Liver (tissue), 9 donors: ENCODE results near the gene XYLB. TPM values are rescaled to one million over a fixed set of nuclear protein-coding genes. Genes with fewer than 3 reads are reported as not detected.

Experiments
- DNase-seq: peaks from one replicate; pipeline ENCODE4 v3.0.0-alpha.2; 2017; ENCODE audit warnings: low spot score
- H3K27ac ChIP-seq, 2 donors: one replicate each; pipeline ENCODE4 v1.7.0; 2013; ENCODE audit warnings: inconsistent platforms in 2 of 2, low read length in 2 of 2, control low read depth in 1 of 2, low read depth in 1 of 2, mild to moderate bottlenecking in 1 of 2
- H3K27me3 ChIP-seq, 4 donors: one replicate each; pipeline versions ENCODE4 v1.6.1 to v1.7.0; 2013; ENCODE audit warnings: low read length in 3 of 4, inconsistent platforms in 1 of 4, mild to moderate bottlenecking in 1 of 4, moderate library complexity in 1 of 4; ENCODE audit not compliant: control insufficient read depth in 4 of 4, insufficient read depth in 4 of 4
- H3K36me3 ChIP-seq, 4 donors: one replicate each; pipeline versions ENCODE4 v1.6.1 to v1.7.0; 2013; ENCODE audit warnings: low read length in 3 of 4, mild to moderate bottlenecking in 3 of 4, low read depth in 1 of 4, moderate library complexity in 1 of 4; ENCODE audit not compliant: control insufficient read depth in 4 of 4, insufficient read depth in 3 of 4
- H3K4me1 ChIP-seq, 4 donors: one replicate each; pipeline versions ENCODE4 v1.6.1 to v1.7.0; 2013; ENCODE audit warnings: low read length in 3 of 4, mild to moderate bottlenecking in 3 of 4, moderate library complexity in 1 of 4; ENCODE audit not compliant: control insufficient read depth in 4 of 4, insufficient read depth in 4 of 4
- H3K4me3 ChIP-seq, 3 donors: one replicate each; pipeline versions ENCODE4 v1.6.1 to v1.7.0; 2013; ENCODE audit warnings: low read length in 3 of 3, control low read depth in 1 of 3, low read depth in 1 of 3, mild to moderate bottlenecking in 1 of 3
- H3K9ac ChIP-seq, 2 donors: one replicate each; pipeline ENCODE4 v1.7.0; 2013; ENCODE audit warnings: low read length in 2 of 2, mild to moderate bottlenecking in 2 of 2, moderate library complexity in 2 of 2, control low read depth in 1 of 2, low read depth in 1 of 2
- H3K9me3 ChIP-seq, 4 donors: one replicate each; pipeline versions ENCODE4 v1.6.1 to v1.7.0; 2013; ENCODE audit warnings: low read length in 3 of 4; ENCODE audit not compliant: control insufficient read depth in 4 of 4
- ATF3 ChIP-seq: IDR thresholded peaks from 2 replicates; pipeline ENCODE4 v1.6.1; 2016; ENCODE audit warnings: antibody characterized with exemption
- CTCF ChIP-seq: fragments of 150-350 bp; IDR thresholded peaks from 2 replicates; pipeline ENCODE4 v1.5.1; 2017; ENCODE audit warnings: improper control_type of control experiment, low read depth, low read length; ENCODE audit not compliant: missing input control
- EGR1 ChIP-seq, 2 donors: IDR thresholded peaks; 2 replicates each; pipeline ENCODE4 v1.6.1; 2016 to 2018; ENCODE audit warnings: antibody characterized with exemption in 2 of 2, low read depth in 2 of 2
- FOXA1 ChIP-seq: IDR thresholded peaks from 2 replicates; pipeline ENCODE4 v1.6.1; 2016; ENCODE audit warnings: antibody characterized with exemption
- FOXA2 ChIP-seq: IDR thresholded peaks from 2 replicates; pipeline ENCODE4 v1.6.1; 2016; ENCODE audit warnings: antibody characterized with exemption
- GABPA ChIP-seq, 2 donors: IDR thresholded peaks in 1 of 2; conservative IDR thresholded peaks in 1 of 2; 2 replicates each; pipeline ENCODE4 v1.6.1; 2016; ENCODE audit warnings: antibody characterized with exemption in 2 of 2, mild to moderate bottlenecking in 1 of 2, moderate library complexity in 1 of 2
- HNF4G ChIP-seq: IDR thresholded peaks from 2 replicates; pipeline ENCODE4 v1.6.1; 2016; ENCODE audit warnings: antibody characterized with exemption
- JUND ChIP-seq, 2 donors: IDR thresholded peaks; 2 replicates each; pipeline ENCODE4 v1.6.1; 2016; ENCODE audit warnings: antibody characterized with exemption in 2 of 2
- MAX ChIP-seq: IDR thresholded peaks from 2 replicates; pipeline ENCODE4 v1.6.1; 2016; ENCODE audit warnings: antibody characterized with exemption
- RAD21 ChIP-seq, 2 donors: IDR thresholded peaks; 2 replicates each; pipeline ENCODE4 v1.6.1; 2016; ENCODE audit warnings: antibody characterized with exemption in 2 of 2, mild to moderate bottlenecking in 2 of 2
- REST ChIP-seq: IDR thresholded peaks from 2 replicates; pipeline ENCODE4 v1.6.1; 2016; ENCODE audit warnings: antibody characterized with exemption, mild to moderate bottlenecking
- RXRA ChIP-seq, 2 donors: IDR thresholded peaks; 2 replicates each; pipeline ENCODE4 v1.6.1; 2017 to 2018; ENCODE audit warnings: antibody characterized with exemption in 2 of 2, mild to moderate bottlenecking in 1 of 2
- SP1 ChIP-seq: IDR thresholded peaks from 2 replicates; pipeline ENCODE4 v1.6.1; 2018; ENCODE audit warnings: antibody characterized with exemption, mild to moderate bottlenecking
- TAF1 ChIP-seq: conservative IDR thresholded peaks from 2 replicates; pipeline ENCODE4 v1.6.1; 2016; ENCODE audit warnings: antibody characterized with exemption, mild to moderate bottlenecking
- YY1 ChIP-seq: IDR thresholded peaks from 2 replicates; pipeline ENCODE4 v1.6.1; 2016; ENCODE audit warnings: antibody characterized with exemption, mild to moderate bottlenecking
- ZBTB33 ChIP-seq: IDR thresholded peaks from 2 replicates; pipeline ENCODE4 v1.6.1; 2016; ENCODE audit warnings: antibody characterized with exemption
- WGBS: extraction: QIAGEN DNeasy Blood & Tissue Kit; methylation state at CpG from one replicate; pipeline ENCODE4 v1.1.7; 2013; 5-methylcytosine and 5-hydroxymethylcytosine counted together
- polyA plus RNA-seq, 2 donors: library from polyadenylated mRNA; stranded (reverse) in 1 of 2; unstranded in 1 of 2; fragments of 200-250 nt in 1 of 2; fragments of >200 nt in 1 of 2; fragmentation: Nextera tagmentation in 1 of 2; extraction: Ambion mirVana in 1 of 2; gene quantifications; one replicate each; pipeline versions ENCODE4 v1.2.1 to v1.2.3, GENCODE V29; 2013 to 2015
- total RNA-seq, 2 donors: library from RNA; depleted of rRNA; stranded (reverse); fragments of >200 nt; gene quantifications; one replicate each; pipeline ENCODE4 v1.2.3, GENCODE V29; 2014
- donor health status: healthy.
- donor health status: healthy.
- donor health status: healthy.
- donor health status: healthy.
- donor health status: healthy.

The XYLB gene
- total and polyA plus RNA-seq, 4 donors, result 14.2 to 51.5 (median 18.0) TPM

GRCh38 chr3:38362825-38363224, 16.2 kb downstream of the XYLB start:
- Histone ChIP-seq H3K27me3 (no peaks in the 10 kb centered on the region), H3K4me3 (no peak overlapping the region), H3K4me1 (no peaks in the 10 kb centered on the region), H3K9me3 (no peaks in the 10 kb centered on the region), H3K36me3 (peaks cover 12 to 67% (median 56%) of the 10 kb centered on the region in 4 donors), H3K27ac (no peak overlapping the region), H3K9ac (no peak overlapping the region)
- no peak for TF ChIP-seq GABPA (IDR thresholded peaks at IDR 0.05 in 1 of 2, conservative IDR thresholded peaks at IDR 0.05 in 1 of 2)
- TF ChIP-seq EGR1 (IDR thresholded peaks at IDR 0.05; ENCODE audit: low read depth in 2 of 2), result no peak
- no peak for TF ChIP-seq JUND (IDR thresholded peaks at IDR 0.05)
- no peak for TF ChIP-seq FOXA1
- no peak for TF ChIP-seq CTCF
- no peak for DNase-seq
- 95% methylated on average over 9 of the region's 9 CpGs for WGBS

GRCh38 chr3:38364721-38365400, 18.3 kb downstream of the XYLB start:
- Histone ChIP-seq H3K4me1 (no peaks in the 10 kb centered on the region), H3K27ac (no peak overlapping the region), H3K9me3 (no peaks in the 10 kb centered on the region), H3K27me3 (no peaks in the 10 kb centered on the region), H3K4me3 (no peak overlapping the region), H3K9ac (no peak overlapping the region), H3K36me3 (peaks cover 18 to 85% (median 66%) of the 10 kb centered on the region in 4 donors)
- TF ChIP-seq RXRA (IDR thresholded peaks at IDR 0.05), result no peak
- no peak for TF ChIP-seq GABPA (IDR thresholded peaks at IDR 0.05 in 1 of 2, conservative IDR thresholded peaks at IDR 0.05 in 1 of 2)
- 92% methylated on average over 6 of the region's 6 CpGs for WGBS
- DNase-seq, result no peak

GRCh38 chr3:38365469-38366062, 19.0 kb downstream of the XYLB start:
- Histone ChIP-seq H3K36me3 (peaks cover 17 to 86% (median 68%) of the 10 kb centered on the region in 4 donors), H3K9ac (no peak overlapping the region), H3K27me3 (no peaks in the 10 kb centered on the region), H3K4me1 (no peaks in the 10 kb centered on the region), H3K9me3 (no peaks in the 10 kb centered on the region), H3K27ac (no peak overlapping the region), H3K4me3 (no peak overlapping the region)
- no peak for DNase-seq
- TF ChIP-seq YY1 (no peak), HNF4G (no peak), TAF1 (no peak), MAX (no peak), CTCF (no peak), RXRA (IDR thresholded peaks at IDR 0.05) (no peak), ATF3 (no peak), FOXA2 (no peak), ZBTB33 (no peak), RAD21 (IDR thresholded peaks at IDR 0.05) (no peak), REST (no peak), EGR1 (IDR thresholded peaks at IDR 0.05; ENCODE audit: low read depth in 2 of 2) (no peak), SP1 (no peak)
- WGBS, result 84% methylated on average over 13 of the region's 13 CpGs
